Ishikawa (cell line): ENCODE results near the gene ZFAND3.

Experiments used
- CEBPB ChIP-seq: IDR thresholded peaks from 2 replicates; pipeline ENCODE4 v1.6.1; 2012
- CREB1 ChIP-seq: IDR thresholded peaks from 2 replicates; pipeline ENCODE4 v1.6.1; 2012; ENCODE audit warnings: low read depth
- EGR1 ChIP-seq: IDR thresholded peaks from 2 replicates; pipeline ENCODE4 v1.6.1; 2012
- EP300 ChIP-seq: IDR thresholded peaks from 2 replicates; pipeline ENCODE4 v1.6.1; 2012; ENCODE audit warnings: borderline replicate concordance
- FOXM1 ChIP-seq: IDR thresholded peaks from 2 replicates; pipeline ENCODE4 v1.6.1; 2012; ENCODE audit warnings: low read depth, borderline replicate concordance
- MAX ChIP-seq: IDR thresholded peaks from 2 replicates; pipeline ENCODE4 v1.6.1; 2012
- NFIC ChIP-seq: IDR thresholded peaks from 2 replicates; pipeline ENCODE4 v1.6.1; 2012
- RAD21 ChIP-seq: IDR thresholded peaks from 2 replicates; pipeline ENCODE4 v1.6.1; 2012; ENCODE audit warnings: low read depth
- REST ChIP-seq: IDR thresholded peaks from 2 replicates; pipeline ENCODE4 v1.6.1; 2012; ENCODE audit warnings: low read depth, mild to moderate bottlenecking
- TAF1 ChIP-seq: IDR thresholded peaks from 2 replicates; pipeline ENCODE4 v1.6.1; 2012; ENCODE audit warnings: low read depth, mild to moderate bottlenecking
- TCF12 ChIP-seq: IDR thresholded peaks from 2 replicates; pipeline ENCODE4 v1.6.1; 2012; ENCODE audit warnings: low read depth
- TEAD4 ChIP-seq: IDR thresholded peaks from 2 replicates; pipeline ENCODE4 v1.6.1; 2012
- USF1 ChIP-seq: IDR thresholded peaks from 2 replicates; pipeline ENCODE4 v1.6.1; 2012
- YY1 ChIP-seq: IDR thresholded peaks from 2 replicates; pipeline ENCODE4 v1.6.1; 2012; ENCODE audit warnings: low read depth
- ZBTB7A ChIP-seq: IDR thresholded peaks from 2 replicates; pipeline ENCODE4 v1.6.1; 2012; ENCODE audit warnings: low read depth

The ZFAND3 gene

DNA sequence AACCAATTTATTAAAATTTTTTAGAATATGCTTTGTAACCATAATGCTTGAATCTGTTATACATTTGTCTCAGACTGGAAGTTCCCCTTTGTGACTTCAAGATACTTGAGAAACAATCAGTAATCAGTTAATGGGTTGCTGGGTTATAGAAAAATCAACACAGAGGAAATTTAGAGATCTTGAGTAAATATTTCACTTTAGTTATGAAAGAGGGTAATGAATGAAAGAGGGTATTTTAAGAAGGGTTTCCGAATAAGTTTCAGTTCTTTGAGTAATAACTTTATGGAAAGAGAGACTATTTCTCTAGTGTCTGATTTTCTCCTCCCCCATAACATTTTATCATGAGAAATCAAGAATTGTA is 21.4 kb downstream of the ZFAND3 start:
- TF ChIP-seq NFIC (no peak), TAF1 (no peak), EP300 (no peak)

DNA sequence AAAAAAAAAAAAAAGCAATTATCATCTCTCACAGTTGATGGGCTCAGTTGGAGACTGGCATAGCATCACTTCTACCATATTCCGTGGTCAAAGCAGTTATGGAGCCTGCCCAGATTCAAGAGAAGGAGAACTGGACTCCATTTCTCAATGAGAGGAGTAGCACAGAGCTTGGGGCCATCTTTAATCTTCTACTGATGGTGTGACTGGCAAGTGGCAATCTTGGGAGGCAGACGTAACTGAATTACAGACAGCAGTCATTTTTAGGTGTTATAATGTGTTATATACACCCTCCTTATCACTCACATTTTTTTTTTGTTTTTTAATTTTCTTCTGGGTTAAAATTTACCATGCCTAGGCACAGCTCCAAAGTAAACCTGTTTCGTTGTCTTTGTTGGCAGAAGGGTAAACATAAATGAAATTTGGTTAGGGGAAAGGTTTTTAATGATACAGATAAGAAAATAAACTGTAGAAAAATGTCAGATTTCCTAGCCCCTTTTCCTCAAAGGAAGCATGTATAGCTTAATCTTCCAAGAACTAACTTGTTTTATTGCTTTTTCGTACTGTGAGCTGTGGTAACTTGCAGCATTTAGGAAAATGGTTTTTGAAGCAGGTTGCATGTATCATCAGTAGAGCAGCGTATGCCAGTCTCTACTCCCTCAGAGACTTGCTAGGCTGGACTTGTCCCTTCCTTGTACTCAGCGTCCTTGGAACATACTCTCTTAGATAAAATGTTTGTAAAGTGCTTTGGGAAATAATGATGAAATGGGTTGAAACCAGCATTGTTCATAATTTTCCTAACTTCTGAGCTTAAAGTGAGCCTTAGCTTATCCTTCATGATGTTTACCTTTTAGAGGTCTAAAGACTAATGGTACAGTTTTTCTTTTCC is 25.7 kb downstream of the ZFAND3 start:
- no peak for TF ChIP-seq EGR1
- no peak for TF ChIP-seq ZBTB7A
- no peak for TF ChIP-seq USF1
- TF ChIP-seq REST: no peak

GRCh38 chr6:37845930-37846329 is 26.4 kb downstream of the ZFAND3 start:
- no peak for TF ChIP-seq FOXM1

DNA sequence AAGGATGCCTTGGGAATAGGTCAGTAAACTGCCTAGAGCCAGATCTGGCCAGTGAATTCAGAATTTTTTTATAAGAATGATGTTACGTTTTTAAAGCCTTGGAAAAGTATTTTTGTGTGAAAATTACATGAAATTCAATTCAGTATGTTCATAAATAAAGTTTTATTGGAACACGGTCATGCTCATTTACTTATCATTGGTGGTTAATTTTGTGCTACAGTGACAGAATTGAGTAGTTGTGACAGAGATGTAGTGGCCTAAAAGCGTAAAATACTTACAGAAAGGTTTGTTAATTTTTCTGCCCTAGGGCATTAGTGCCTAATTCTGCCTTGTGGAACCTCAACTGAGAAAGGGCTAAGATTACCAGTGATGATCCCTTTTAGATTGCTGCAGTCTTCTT is 28.2 kb downstream of the ZFAND3 start:
- TF ChIP-seq NFIC (no peak), CEBPB (no peak), USF1 (no peak), RAD21 (no peak), YY1 (no peak), FOXM1 (no peak), TEAD4 (no peak), MAX (no peak), ZBTB7A (no peak), EGR1 (no peak), TCF12 (no peak), EP300 (no peak)

- TF ChIP-seq NFIC (no peak), YY1 (no peak), TCF12 (no peak), TEAD4 (no peak), MAX (no peak), USF1 (no peak), CREB1 (no peak), REST (no peak), RAD21 (no peak), TAF1 (no peak), ZBTB7A (no peak), EGR1 (no peak), CEBPB (no peak), EP300 (no peak)
Observed at GRCh38 chr6:37848371-37848770, 28.8 kb downstream of the ZFAND3 start.

GRCh38 chr6:37850260-37850659 is 30.7 kb downstream of the ZFAND3 start:
- TF ChIP-seq TCF12: no peak
- TF ChIP-seq TEAD4: no peak
- TF ChIP-seq YY1: no peak
- no peak for TF ChIP-seq ZBTB7A
- no peak for TF ChIP-seq EP300
- TF ChIP-seq TAF1: no peak
- TF ChIP-seq USF1: no peak
- no peak for TF ChIP-seq EGR1
- no peak for TF ChIP-seq CREB1
- TF ChIP-seq RAD21: no peak
- TF ChIP-seq CEBPB: no peak
- TF ChIP-seq MAX: no peak
- no peak for TF ChIP-seq FOXM1
- no peak for TF ChIP-seq NFIC
- TF ChIP-seq REST: no peak
